Middle frontal gyrus (tissue), 1 donor: ENCODE measurements around the gene MYH9.

ENCODE experiments used
- DNase-seq: peaks from one replicate; pipeline ENCODE4 v3.0.0-alpha.2; 2015; ENCODE audit warnings: low spot score; ENCODE audit errors: extremely low spot score

The MYH9 gene

DNA sequence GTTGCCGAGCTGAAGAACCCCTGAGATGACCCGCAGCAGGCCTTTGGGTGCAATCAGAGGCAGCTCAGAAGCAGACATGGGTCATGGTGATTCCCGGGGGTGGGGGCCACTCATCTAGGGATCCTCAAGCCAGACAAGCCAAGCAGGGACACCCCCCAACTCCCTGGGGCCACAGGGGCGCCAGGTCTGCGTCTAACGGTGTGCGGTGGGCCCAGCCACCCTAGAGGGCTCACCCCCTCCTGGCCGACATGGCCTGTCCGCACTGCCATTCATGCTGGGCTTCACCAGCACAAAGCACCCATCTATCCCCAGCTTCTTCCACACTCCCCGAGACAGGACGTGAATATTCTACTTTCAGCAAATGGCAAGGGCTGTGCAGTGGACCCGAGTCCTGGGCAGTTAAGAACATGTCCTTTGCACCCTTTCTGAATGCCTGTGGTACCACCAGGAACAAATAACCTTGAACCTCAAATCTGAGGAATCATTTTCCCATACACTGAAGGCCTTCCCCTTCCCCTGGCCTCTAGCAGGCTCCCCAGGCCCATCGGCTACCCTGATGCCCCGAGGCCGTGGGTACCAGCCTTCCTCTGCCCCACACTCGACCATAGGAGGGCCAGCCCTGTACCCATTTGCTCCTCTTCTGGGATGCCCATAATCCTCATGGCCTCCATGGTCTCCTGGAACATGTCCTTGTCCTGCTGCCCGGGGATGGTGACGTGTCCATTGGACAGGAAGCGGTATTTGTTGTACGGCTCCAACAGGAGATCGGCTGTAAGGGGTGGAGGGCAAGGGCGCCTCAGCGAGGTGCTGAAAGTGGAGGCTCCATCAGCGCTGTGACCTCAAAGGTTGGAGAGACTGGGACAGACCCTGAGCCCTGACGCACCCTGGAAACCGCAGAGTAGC lies 67.9 kb downstream of the MYH9 start:
- no peak for DNase-seq

DNA sequence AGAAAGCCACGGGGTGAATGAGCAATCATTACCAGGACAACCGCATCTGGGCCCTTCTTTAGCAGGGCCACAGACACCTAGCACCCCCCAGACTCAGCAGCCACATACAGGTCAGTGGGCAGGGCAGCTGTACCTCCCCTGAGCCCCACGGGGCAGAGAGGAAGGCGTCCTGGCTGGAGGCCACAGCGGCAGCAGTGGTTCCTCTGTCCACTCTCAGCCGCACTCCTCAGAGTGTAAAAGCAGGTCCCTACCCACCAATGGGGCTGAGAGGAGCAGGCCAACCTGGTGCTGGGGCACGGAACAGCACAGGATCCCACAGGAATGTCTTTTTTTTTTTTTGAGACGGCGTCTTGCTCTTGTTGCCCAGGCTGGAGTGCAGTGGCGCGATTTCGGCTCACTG lies 69.3 kb downstream of the MYH9 start:
- DNase-seq = no peak

DNA sequence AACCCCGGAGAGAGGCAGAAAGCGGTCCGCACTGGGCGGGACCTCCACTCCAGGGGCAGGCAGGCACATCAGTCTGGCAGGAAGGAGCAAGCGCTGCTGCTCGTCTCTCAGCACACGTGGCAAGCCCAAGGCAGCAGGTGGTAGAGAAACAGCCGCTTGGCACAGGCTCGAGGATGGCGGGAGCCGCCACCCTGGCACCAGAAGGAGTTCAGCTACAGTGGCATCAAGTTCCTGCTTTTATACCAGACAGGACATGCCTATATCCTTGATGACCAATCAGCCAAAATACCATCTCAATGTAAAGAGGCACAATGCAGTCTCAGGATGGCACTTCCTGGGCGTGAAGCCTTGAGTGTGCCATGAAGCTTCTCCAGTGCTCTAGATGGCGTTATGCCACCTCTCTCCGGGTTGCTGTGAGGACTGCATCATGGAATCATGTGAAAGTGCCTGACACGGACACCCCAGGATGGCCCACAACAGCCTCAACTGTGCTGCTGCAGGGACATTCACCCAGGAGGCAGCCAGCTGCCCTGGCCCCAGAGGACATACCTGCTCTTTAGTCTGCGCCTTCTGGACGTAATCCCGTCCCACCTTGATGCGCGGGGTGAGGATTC lies 70.0 kb downstream of the MYH9 start:
- no peak for DNase-seq

DNA sequence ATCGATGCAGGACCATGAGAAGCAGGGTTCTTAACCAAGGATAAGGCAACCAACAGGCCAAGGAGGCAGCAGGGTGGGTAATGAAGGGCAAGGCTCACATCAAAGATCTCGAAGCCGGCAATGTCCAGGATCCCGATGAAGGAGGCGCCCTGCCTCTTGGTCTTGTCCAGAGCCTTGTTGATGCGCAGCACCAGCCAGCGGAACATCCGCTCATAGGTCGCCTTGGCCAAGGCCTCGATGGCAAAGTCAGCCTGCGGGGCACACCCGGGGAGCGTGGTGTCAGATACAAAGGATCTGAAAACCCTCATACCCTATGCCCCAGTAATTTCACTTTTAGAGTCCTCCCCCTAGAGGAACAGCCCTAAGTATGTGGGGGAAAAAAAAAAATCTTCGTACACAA lies 71.3 kb downstream of the MYH9 start:
- DNase-seq = no peak

DNA sequence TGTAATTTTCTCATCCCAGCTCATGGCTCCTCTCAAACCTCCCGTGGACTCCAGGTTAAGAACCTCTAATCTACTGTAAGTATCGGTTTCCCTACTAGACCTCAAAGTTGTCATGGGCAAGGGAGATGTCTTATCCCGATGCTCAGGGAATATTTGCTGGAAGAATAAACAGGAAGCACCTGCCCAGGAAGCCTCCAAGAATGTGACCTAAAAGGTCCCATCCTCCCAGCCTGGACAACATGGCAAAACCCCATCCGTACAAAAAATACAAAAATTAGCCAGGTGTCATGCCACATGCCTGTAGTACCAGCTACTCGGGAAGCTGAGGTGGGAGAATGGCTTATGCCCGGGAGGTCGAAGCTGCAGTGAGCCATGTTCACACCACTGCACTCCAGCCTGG lies 72.4 kb downstream of the MYH9 start:
- no peak for DNase-seq

DNA sequence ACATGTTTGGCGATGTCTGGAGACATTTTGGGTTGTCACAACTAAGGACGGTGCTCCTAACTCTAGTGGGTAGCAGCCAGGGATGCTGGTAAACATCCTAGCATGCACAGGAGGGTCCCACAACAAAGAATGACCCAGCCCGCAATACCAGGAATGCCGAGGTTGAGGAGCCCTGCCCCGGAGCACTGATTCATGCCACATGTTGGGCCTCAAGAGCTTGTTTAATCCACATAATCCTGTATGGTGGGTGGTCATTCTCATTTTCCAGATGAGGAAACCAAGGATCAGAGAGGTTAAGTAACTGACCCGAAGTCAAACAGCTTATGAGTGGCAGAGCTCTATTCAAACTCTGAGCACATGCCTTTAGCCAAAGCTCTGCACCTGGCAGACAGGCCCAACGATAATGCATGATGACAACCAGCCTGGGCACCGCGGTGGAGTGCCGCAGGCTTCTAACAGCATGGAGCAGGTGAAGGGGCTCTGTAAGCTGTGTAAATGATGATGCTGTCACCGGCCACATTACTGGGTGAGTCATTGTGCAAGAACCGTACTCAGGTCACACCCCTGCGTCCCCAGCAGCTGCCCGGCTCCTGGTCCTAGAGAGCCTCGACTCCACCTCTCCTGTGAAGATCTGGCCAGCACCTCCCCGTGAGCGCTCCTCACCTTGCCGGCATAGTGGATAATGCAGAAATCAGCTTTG lies 76.2 kb downstream of the MYH9 start:
- no peak for DNase-seq

DNA sequence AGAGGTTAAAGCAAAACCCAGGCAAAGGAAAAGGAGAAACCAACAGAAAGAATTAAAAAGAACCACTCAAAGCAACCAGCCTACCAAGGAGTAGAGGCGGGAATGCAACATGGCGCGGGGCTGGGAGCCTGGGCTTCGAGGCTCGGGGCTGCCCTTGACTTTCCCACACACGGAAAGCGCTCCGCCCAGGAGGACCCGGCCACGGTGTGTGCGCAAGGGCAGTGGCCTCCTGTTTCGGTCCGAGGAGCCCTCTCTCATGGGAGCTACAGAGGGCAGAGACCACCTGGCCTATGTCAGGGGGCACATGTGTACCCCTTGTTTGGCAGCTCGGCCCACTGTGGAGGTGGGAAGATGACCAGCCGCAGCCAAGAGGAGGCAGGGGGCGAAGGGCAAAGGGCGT lies 78.9 kb downstream of the MYH9 start:
- no peak for DNase-seq

DNA sequence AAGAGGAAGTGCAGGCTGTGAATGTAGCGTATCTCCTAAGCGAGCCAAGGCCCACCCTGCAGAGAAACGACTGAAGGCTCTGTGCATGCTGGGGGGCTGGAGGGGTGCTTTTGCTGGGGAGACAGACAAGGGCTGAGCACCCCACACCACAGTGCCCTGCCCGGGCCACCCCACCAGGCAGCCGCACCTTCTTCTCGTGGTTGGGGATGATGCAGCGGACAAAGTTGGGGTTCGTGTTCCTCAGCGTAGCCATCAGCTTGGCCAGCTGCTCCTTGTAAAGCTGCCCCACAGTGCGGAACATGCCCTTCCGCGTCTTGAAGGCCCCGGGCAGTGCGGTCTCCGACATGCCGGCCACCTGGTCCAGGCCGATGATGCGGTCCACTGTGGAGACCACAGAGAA lies 81.5 kb downstream of the MYH9 start:
- no peak for DNase-seq

DNA sequence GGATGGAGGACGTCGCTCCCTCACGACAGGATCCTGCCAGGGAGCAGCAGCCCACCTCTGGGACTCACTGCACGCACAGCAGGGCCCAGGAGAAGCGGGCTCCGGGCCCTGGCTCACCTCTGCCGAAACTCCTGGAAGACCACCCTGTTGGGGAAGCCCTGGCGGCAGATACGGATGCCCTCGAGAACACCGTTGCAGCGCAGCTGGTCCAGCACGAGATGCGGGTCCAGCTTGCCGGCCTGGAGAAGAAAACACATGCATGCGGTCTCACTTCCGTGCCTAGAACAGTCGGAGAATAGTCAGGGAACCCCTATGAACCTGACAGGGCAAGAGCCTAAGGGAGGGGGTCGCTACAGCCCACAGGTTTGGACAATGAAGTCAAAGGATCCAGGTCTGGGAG lies 82.0 kb downstream of the MYH9 start:
- DNase-seq = no peak

DNA sequence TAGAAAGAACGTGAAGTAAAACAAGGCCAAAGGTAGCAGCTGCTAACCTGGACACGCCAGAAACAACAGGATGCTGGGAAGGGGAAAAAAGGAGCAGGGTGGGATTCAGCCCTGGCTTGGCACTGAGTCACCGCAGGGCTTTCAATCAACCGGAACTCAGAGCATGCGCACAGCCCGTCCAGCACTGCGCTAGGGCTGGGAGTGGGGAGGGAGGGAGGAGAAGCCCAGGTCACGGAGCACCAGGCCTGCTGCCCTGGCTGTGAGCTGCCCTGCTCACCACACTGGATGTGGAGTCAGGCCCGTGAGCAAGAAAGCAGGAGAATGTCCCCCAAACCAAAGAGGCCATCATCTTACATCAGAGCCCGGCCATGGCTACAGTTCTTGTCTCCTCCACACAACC lies 83.3 kb downstream of the MYH9 start:
- DNase-seq = no peak

DNA sequence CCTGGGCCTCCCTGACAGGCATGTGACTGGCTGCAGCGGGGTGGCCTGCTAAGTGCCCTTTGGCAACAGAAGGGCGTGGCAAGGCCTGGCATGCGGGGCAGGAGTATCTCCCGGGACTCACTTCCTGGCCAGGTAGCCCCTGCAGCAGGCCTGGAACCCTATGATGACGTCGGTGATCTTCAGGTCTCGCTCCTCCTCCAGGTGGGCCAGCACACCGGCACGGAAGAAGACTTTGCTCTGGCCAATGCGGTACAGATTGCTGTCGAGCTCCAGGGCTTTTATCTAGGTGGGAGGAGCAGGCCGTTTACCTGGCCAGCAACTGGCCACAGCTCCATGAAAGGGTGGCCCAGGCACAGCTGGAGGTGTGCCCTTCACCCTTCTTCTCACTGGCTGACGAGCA lies 83.9 kb downstream of the MYH9 start:
- no peak for DNase-seq

DNA sequence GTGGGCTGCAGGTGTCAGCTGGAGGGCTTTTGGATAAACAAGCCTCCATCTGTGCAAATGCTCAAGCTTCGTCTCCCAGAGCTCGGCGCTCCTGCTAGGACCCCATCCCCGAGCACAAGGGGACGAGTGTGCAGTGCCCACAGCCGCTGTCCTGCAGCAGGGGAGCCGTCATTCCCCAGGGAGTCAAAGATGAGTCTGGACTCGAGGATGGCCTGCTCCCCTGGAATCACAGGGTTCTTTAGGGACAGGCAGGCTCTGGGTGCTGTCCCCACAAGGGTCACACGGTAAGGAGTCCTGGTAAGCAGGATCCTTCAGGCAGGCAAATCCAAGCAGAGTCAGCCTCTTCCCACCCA lies 84.7 kb downstream of the MYH9 start:
- no peak for DNase-seq

DNA sequence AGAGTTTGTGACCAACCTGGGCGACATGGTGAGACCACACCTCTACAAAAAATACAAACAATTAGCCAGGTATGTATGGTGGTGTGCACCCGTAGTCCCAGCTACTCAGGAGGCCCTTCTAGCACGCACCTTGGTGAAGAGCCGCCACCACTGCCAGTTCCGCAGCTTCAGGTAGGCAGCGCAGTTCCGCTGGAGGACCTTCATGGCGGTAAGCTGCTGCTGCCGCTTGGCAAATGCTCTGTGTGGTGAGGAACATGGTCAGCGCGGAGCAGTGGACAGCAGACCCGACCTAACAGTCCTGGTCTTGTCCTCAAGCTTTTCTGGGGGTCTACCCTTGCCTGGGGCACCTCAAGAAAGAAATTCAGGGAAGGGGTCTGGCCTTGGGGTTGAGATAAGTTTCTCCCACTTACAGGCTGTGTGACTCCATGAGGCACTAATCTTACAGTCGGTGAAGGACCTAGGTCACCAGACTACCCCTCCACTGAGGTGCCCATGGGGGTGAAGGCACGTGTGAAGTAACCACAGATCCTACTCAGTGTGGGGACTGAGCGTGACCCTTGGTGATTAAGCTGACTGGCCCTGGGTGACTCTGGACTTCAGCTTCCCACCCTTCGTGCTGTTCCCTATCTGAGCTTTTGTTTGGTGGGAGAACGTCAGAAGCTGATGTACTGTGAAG lies 85.2 kb downstream of the MYH9 start:
- DNase-seq = no peak

DNA sequence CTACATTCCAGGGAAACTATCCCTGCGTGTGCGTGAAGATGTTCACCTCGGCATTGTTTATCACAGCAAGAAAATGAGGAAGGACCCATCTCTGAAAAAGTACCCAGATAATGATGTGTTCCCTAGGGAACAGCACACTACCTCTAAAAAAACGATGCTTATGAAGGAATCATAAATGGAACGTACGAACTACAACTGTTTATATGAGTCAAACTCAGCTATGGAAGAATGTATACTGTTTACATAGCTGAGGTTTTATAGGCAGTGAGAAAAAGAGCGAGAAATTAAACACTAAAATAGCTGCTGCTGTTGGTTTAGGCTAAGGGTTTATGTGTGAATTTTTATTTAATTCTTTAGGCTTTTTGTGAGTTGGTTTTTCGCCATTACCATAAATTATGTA lies 85.9 kb downstream of the MYH9 start:
- no peak for DNase-seq

DNA sequence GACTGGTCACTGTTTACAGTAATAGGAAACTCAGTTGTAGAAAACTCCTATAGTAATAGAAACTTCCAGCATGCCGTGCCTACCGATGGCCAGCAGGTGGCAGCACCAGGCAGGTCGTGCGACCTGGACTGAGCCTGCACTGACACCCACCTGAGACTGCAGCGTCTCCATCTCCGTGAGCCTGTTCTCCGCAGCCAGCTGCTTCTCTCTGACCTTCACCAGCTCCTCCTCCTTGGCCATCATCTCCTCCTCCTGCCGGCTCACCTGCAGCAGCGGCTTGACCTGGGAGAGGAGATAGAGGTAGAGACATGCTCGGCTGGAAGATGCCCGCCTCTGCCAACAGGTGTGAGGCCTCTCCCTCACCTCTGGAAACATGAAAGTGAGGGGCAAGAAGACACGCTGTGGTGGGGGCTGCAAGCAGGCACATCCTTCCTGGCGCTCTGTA lies 86.4 kb downstream of the MYH9 start:
- peak; percentile 53 for DNase-seq

DNA sequence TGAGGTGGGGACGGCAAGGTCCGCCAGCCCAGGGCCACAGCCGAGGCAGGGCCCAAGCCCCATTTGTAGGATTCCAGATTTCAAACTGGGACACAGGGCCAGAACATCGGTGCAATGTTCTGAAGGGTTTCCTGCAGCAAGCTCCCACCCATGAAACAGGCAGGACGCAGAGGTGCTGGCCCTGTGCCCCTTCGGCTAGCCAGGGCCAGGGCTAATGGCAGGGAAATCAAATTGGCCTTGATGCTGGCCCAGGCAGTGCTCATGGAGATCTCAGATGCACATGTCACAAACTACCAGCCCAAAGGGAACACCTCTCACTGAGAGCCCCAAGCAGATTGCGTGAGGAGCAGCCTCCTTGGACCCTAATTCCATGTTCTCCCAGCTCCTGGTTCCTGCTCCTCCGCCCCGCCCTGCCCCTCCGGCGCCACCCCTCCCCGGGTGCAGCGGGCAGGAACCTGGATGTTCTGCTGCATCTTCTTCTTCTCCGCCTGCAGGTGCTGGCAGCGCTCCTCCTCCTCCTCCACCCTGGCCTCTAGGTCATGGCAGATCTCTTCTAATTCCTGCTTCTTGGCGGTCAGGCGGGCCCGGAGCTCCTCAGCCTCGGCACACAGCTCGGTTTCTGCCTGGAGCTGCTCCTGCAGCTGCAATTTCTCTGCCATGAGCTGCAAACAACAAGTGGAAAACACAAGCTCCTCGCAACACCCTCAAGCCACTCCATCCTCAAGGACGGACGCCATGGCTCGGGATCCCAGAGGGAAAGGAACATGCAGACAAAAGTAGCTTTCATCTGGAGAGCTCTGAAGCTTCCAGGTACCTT lies 87.2 kb downstream of the MYH9 start:
- DNase-seq = no peak

DNA sequence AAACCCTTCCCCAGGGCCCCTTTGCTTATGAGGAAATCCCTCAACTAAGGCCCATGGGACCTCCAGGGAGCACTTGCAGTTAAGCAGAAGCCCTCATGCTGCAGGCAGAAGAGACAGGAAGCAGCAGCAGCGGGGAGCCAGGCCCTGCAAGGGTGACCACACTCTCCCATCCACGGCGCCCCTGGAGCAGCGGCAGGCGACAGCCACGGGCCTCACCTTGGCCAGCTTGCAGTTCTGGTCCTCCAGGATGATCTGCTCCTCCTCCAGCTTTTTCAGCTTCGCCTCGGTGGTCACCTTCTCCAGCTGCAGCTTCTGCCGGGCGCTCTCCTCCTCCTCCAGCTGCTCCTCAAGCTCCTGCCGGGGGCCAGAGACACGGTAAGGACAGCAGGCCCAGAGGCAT lies 87.9 kb downstream of the MYH9 start:
- DNase-seq = no peak

DNA sequence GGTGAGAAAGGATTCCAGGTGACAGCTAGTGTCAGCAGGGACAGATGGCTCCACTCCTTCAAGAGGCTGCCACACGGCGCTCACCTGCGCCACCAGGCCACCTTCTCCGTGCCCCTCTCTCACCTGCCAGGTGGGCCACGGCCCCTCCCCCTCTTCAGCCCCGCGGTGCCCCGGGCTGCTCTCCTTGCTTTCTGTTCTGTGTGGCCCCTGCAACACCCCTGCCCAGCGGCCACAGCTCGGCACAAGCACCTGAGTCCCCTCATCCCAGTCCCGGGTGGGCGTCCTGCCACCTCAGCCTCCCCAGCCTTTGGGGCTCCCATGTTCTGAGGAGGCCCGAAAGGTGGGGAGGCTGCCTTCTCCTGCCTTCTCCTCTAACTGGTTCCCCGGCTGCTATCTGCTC lies 88.5 kb downstream of the MYH9 start:
- DNase-seq = no peak

DNA sequence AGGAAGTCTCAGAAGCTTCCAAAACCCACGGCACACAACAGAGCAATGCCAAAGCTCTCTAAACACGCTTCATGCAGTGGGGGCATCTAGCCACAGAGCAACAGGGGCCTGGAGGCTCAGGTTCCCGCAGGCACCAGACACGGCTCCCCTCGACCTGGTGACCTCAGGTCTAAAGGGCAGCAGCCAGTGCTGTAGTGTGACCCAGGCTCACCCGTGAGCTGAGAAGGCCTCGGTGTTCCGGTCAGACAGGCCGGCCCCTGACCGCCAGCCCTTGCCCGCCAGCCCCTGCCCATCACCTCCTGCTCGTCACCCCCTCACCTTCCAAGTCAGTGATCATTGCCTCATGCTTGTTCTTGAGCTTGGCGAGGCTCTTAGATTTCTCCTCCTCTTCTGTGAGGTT lies 89.2 kb downstream of the MYH9 start:
- DNase-seq = no peak

DNA sequence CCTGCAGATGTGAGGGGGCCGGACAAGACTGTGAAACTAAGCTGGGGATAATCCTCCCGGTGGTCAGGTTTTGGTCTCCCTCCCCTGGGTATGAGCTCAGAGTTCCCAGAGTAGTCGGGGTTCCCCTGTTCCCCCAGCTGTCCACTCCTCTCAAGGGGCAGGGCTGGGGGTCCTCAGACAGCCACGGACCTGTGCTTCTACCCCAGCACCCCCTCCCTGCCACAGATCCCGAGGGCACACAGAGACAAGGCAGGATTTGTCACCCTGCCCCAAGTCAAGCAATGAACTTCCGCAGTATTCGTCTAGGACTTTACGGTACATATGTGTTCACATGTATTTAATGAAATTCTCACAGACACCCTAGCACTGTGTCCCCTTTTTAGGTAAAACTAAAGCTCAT lies 89.6 kb downstream of the MYH9 start:
- DNase-seq = no peak

DNA sequence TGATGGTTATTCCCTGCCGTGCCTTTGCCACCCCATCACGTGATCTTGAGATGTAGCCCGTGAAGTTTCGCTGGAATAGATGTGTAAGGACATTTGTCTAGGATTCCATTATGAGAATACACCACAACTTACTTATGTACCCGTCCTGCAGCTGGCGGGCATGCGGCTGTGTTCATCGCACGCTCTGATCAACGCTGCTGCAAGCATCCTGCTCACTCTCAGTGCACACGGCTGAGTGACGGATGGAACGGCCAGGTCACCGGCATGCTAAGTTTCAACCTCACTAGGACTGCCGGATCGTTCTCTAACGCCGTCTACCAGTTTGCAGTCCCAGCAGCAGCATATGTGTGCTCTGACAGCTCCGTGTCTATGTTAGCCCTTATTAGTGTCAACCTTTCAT lies 90.2 kb downstream of the MYH9 start:
- DNase-seq = no peak
